Endothelial cell (in vitro differentiated cells): ENCODE data around the gene SLC38A6. TPM values are rescaled to one million over a fixed set of nuclear protein-coding genes. Genes with fewer than 3 reads are reported as not detected.

ENCODE experiments used
- DNase-seq: peaks from one replicate; pipeline ENCODE4 v3.0.0; 2021; ENCODE audit warnings: low spot score
- H3K27ac Mint-ChIP-seq: one replicate; pipeline ENCODE4 v1.8.0; 2021; ENCODE audit warnings: mixed read lengths, inconsistent platforms; ENCODE audit not compliant: unreplicated experiment
- H3K27me3 Mint-ChIP-seq: one replicate; pipeline ENCODE4 v1.8.0; 2021; ENCODE audit warnings: mild to moderate bottlenecking, moderate library complexity, mixed read lengths, inconsistent platforms; ENCODE audit not compliant: unreplicated experiment
- H3K36me3 Mint-ChIP-seq: one replicate; pipeline ENCODE4 v1.8.0; 2021; ENCODE audit warnings: mild to moderate bottlenecking, low read depth, mixed read lengths, inconsistent platforms; ENCODE audit not compliant: unreplicated experiment
- H3K4me1 Mint-ChIP-seq: one replicate; pipeline ENCODE4 v1.8.0; 2021; ENCODE audit warnings: mild to moderate bottlenecking, mixed read lengths, inconsistent platforms; ENCODE audit not compliant: unreplicated experiment
- H3K4me3 Mint-ChIP-seq: one replicate; pipeline ENCODE4 v1.8.0; 2021; ENCODE audit warnings: mild to moderate bottlenecking, mixed read lengths, inconsistent platforms; ENCODE audit not compliant: unreplicated experiment
- H3K9me3 Mint-ChIP-seq: one replicate; pipeline ENCODE4 v1.8.0; 2021; ENCODE audit warnings: mixed read lengths, inconsistent platforms; ENCODE audit not compliant: unreplicated experiment
- total RNA-seq: library from RNA; stranded (reverse); fragmentation: NEBNext Ultra II Directional; extraction: Animal tissue kit (Norgen Biotek cat#: 25700); gene quantifications from one replicate; pipeline ENCODE4 v1.2.1, GENCODE V29; 2021; ENCODE audit not compliant: unreplicated experiment
- TF ChIP-seq, protein P1 (sequence below): fragments of 200-600 bp; sonication (generic); IDR thresholded peaks from one replicate; pipeline ENCODE4 v1.5.0; 2021; ENCODE audit warnings: antibody characterized with exemption; ENCODE audit not compliant: unreplicated experiment

Gene SLC38A6
- total RNA-seq, 1 donor from 2014 or later = 10.1 TPM

GRCh38 chr14:61033054-61033453 is 52.0 kb downstream of the SLC38A6 start:
- no peak overlapping the region for H3K4me3 Mint-ChIP-seq
- H3K27ac Mint-ChIP-seq = no peak overlapping the region
- no peak for DNase-seq
- H3K4me1 Mint-ChIP-seq = no peaks in the 10 kb centered on the region
- H3K27me3 Mint-ChIP-seq = no peaks in the 10 kb centered on the region
- H3K9me3 Mint-ChIP-seq = no peaks in the 10 kb centered on the region
- TF ChIP-seq, protein P1, sequence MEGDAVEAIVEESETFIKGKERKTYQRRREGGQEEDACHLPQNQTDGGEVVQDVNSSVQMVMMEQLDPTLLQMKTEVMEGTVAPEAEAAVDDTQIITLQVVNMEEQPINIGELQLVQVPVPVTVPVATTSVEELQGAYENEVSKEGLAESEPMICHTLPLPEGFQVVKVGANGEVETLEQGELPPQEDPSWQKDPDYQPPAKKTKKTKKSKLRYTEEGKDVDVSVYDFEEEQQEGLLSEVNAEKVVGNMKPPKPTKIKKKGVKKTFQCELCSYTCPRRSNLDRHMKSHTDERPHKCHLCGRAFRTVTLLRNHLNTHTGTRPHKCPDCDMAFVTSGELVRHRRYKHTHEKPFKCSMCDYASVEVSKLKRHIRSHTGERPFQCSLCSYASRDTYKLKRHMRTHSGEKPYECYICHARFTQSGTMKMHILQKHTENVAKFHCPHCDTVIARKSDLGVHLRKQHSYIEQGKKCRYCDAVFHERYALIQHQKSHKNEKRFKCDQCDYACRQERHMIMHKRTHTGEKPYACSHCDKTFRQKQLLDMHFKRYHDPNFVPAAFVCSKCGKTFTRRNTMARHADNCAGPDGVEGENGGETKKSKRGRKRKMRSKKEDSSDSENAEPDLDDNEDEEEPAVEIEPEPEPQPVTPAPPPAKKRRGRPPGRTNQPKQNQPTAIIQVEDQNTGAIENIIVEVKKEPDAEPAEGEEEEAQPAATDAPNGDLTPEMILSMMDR = no peak
- H3K36me3 Mint-ChIP-seq = no peaks in the 10 kb centered on the region

DNA sequence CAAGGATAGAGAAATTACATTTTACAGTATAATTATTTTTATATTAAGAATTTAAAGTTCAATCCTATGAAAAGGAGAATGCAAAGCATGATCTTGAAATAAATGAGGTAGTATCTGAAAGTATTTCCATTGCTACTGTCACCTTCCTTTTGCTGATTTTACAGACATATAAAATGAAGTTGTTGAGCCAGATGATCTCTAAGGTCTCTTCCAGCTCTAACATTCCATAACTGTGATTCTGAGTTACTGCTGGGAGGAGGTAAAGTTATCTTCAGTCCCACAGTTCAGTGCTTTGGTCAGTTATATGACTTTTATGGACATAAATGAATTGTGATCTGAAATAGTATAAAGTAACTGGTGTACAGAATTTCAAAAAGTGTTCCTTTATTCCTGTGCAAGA is 52.8 kb downstream of the SLC38A6 start:
- Mint-ChIP-seq H3K27ac (no peak overlapping the region), H3K4me3 (no peak overlapping the region), H3K27me3 (no peaks in the 10 kb centered on the region), H3K9me3 (no peaks in the 10 kb centered on the region), H3K4me1 (no peaks in the 10 kb centered on the region), H3K36me3 (no peaks in the 10 kb centered on the region)
- no peak for DNase-seq
- TF ChIP-seq, protein P1 = no peak

DNA sequence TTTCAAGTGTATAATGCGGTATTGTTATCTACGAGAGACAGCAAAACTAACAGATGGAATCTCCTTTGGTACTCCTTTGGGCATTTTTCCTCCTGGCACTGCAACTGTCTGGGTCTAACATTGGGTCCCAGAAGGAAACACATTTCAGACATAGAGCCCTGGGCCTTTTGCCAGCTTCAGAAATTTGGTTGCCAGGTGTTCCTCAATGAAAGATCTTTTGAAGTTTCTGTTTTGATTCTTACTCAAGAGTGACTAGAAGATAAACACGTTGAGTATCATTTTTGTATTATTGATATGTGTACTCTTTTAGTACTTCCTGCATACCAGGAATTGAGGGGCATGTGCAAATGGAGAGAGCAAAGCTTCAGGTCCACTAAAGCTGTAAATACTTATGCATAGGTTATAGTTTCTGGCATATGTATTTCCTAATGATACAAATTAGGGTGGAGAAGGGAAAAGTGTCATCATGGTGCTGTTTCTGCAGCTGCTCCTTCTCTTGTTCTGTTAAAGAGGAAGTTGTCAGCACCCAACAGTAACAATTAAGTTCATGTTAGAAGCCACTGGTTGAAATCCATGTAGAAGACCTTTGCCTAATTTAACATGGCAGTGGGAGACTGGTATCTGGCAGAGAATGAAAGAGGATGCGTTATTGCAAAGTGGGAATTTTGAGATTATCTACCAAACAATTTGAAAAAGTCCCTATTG is 53.5 kb downstream of the SLC38A6 start:
- Mint-ChIP-seq H3K4me3 (no peak overlapping the region), H3K27me3 (no peaks in the 10 kb centered on the region), H3K9me3 (no peaks in the 10 kb centered on the region), H3K27ac (no peak overlapping the region), H3K36me3 (no peaks in the 10 kb centered on the region), H3K4me1 (no peaks in the 10 kb centered on the region)
- no peak for DNase-seq
- TF ChIP-seq, protein P1 = no peak

DNA sequence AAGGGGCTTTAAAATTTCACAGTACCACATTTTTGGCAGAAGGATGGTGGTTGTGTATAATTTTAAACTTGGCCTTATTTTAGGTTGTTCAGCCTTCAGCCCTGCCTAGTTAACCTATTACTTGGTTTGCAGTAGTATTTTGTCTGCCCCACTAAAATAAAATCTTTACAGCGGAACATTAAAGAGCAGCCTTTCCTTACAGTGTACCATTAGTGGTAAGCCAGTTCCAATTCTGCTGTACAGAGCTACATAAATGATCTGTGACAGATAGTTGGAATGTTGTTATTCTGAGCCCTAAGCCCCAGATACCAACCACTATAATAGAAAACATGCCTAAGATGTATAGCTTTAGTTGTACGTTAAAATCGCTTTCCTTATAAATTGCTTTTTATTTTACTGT is 56.2 kb downstream of the SLC38A6 start:
- H3K27me3 Mint-ChIP-seq = no peaks in the 10 kb centered on the region
- H3K36me3 Mint-ChIP-seq = no peaks in the 10 kb centered on the region
- no peaks in the 10 kb centered on the region for H3K4me1 Mint-ChIP-seq
- no peak overlapping the region for H3K27ac Mint-ChIP-seq
- no peak for DNase-seq
- no peak overlapping the region for H3K4me3 Mint-ChIP-seq
- TF ChIP-seq, protein P1 = no peak
- no peaks in the 10 kb centered on the region for H3K9me3 Mint-ChIP-seq

- H3K4me3 Mint-ChIP-seq = no peak overlapping the region
- DNase-seq = no peak
- H3K27me3 Mint-ChIP-seq = no peaks in the 10 kb centered on the region
- peaks cover 7% of the 10 kb centered on the region for H3K4me1 Mint-ChIP-seq
- no peaks in the 10 kb centered on the region for H3K36me3 Mint-ChIP-seq
- TF ChIP-seq, protein P1 = no peak
- H3K9me3 Mint-ChIP-seq = no peaks in the 10 kb centered on the region
- no peak overlapping the region for H3K27ac Mint-ChIP-seq
These were observed 60.7 kb downstream of the SLC38A6 start for GRCh38 chr14:61041704-61042103.
